Suprapubic skin (tissue), 3 donors: Measurements from ENCODE around the gene CLASP2.

Experiments used
- CTCF ChIP-seq, 2 donors: fragments of 200-600 bp in 1 of 2; fragments of 450-650 bp in 1 of 2; sonication (generic) in 1 of 2; IDR thresholded peaks; one replicate each; pipeline ENCODE4 v1.5.1; 2016 to 2019; ENCODE audit warnings: antibody characterized with exemption in 2 of 2, mild to moderate bottlenecking in 1 of 2, moderate library complexity in 1 of 2
- POLR2AphosphoS5 ChIP-seq, 3 donors: sonication (generic); formaldehyde crosslinking; IDR thresholded peaks; one replicate each; pipeline ENCODE4 v1.6.1; 2017; ENCODE audit warnings: antibody characterized with exemption in 3 of 3

- TF ChIP-seq CTCF (IDR thresholded peaks at IDR 0.05), result no peak
- no peak for TF ChIP-seq POLR2AphosphoS5 (IDR thresholded peaks at IDR 0.05)
Measured at GRCh38 chr3:33581666-33582065, 136.4 kb downstream of the CLASP2 start.
